ENCODE results near the gene KLHL2.
A peak's percentile ranks its signal among the peaks of the same experiment; 100 is the strongest.

- TF ChIP-seq POLR2A (IDR thresholded peaks at IDR 0.05; ENCODE audit: low read depth), result no peak
- no peak for TF ChIP-seq CTCF (IDR thresholded peaks at IDR 0.05)
- TF ChIP-seq POLR2AphosphoS5 (IDR thresholded peaks at IDR 0.05), result peak in 1 of 2 donors; percentile 52
- no peak for TF ChIP-seq EP300 (IDR thresholded peaks at IDR 0.05)
These were observed 15.3 kb downstream of the KLHL2 start for GRCh38 chr4:165222651-165222994.
